GM10847 (cell line): ENCODE results near the gene PACSIN2.

Experiments
- POLR2A ChIP-seq: IDR thresholded peaks from 2 replicates; pipeline ENCODE4 v1.6.1; 2011; ENCODE audit not compliant: insufficient read length; ENCODE audit errors: extremely low read depth

The PACSIN2 gene

DNA sequence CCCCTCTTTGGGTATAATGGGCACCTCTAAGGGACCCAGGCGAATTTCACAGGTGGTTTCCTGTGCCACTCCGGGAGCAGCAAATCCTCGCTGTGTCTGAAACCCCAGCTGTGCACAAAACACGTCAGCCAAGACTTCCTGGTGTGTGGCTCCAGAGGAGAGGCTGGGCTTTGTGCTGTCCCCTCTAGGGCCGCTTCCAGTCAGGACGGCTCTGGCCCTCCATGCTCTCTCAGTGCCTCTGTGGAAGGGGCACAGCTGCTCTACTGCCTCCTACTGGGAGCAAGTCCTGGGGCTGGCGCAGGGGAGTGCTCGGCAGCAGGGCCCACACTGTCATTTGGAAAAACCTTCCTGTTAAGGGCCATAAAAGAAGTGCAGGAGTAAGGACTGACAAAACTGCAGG, 134.1 kb downstream of the PACSIN2 start:
- no peak for TF ChIP-seq POLR2A

DNA sequence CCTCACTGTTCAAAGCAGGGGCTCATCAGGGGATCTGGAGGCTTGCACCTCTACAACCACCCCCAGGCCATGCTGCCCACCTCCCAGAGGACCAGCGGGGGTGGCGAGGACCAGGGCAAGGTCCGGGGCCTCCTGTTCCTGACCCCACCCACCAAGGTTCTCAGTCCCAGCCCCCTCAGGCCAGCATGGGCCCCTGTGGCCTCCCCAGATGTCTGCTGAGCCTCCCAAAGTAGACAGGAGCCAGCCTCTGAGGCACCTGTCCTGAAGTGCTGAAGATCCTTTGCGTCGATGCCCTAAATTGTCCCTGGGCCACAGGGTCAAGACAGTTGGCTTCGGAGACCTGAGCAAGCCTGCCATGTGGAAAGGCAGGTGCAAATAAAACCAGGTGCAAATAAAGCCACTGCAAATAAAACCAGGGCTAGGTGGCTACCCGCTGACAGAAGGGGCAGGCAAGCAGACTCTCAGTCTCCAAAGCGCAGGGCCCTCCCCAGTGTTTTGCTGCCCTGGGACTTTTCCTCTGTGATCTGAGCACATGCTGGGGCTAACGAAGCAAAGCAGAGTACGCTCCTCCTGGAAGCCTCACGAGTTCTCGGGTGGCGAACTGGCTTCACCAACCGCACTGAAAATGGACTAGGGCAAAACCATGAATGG, 135.5 kb downstream of the PACSIN2 start:
- no peak for TF ChIP-seq POLR2A

DNA sequence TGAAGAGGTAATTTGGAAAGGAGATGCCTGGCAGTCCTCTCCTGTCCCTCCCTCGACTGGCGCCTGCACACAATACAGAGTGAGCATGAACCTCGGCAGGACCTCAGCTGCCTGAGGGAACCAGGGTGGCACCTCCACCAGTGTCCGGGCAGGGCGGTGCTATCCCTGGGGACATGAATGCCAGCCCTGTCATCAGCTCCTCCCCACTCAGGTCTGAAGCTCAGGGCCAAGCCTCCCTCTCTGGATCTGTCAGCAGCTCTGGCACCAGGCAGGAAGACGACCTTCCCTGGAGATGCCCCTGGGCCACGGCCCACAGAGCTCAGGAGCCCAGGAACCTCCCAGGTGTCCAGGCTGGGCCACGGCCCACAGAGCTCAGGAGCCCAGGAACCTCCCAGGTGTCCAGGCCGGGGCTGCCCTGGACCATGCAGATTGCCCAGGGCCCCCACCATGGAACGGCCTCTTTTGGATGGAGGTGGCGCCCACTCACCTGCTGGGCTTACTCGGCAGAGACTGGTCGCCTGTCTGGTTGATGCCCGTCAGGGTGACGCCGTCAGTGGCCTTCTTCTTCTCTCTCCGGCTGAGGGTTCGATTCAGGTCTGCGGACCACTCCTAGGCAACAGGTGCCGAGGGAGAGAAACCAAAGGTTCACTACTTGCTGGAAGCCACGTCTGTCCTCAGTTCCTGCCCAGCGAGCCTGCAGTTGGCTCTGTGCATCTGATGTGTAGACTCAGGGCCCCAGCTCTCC, 136.2 kb downstream of the PACSIN2 start:
- no peak for TF ChIP-seq POLR2A

DNA sequence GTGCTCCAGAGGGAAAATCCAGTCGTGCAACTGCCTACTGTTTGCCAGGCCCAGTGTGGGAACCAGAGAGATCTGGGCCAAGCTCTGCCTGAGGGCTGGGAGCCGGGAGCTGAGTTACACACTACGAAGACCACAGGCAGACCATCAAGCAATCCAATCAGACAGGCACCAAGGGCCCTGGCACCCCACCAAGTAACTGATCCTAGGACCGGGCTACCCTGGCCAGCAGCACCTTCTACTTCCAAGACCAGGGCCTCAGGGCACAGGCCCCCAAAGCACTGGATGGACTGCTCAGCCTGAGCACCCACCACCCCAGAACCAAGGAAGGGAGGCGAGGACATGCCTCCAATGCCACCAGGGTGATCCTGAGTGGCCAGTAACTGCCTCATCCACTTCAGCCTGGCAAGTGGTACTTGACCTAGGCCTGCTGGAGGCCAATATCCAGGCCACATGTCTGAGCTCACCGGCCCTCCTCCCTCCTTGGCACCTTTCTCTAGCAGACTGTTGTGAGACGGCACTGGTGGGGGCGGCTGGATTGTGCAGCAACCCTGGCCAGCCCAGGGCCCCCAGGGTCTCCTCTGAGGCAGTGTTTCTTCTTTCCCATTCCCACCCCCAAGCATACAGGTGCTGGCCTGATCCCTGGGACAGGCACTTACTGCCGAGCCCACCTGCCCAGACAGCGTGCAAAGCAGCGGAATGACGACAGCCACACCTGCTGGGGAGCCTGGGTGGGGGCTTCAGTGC, 137.2 kb downstream of the PACSIN2 start:
- TF ChIP-seq POLR2A: no peak

DNA sequence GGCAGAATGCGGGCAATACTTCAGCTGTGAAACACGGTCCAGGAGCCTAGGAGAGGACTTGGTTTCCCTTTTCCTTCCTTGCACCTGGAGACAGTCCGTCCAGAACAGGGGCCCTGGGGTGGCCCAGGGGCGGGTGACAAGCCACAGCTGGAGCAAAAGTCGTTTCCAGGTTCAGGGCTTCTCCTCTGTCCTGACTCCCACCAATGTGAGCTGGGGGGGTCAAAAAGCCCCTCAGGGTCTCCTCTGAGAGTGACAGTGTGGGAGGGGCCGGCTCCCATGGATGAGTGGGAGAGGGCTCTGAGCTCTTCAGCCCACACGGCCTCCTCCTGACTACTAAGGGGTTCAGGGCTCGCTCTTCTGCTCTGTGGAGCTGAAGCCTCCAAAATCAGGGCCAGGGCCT, 137.8 kb downstream of the PACSIN2 start:
- TF ChIP-seq POLR2A: no peak

DNA sequence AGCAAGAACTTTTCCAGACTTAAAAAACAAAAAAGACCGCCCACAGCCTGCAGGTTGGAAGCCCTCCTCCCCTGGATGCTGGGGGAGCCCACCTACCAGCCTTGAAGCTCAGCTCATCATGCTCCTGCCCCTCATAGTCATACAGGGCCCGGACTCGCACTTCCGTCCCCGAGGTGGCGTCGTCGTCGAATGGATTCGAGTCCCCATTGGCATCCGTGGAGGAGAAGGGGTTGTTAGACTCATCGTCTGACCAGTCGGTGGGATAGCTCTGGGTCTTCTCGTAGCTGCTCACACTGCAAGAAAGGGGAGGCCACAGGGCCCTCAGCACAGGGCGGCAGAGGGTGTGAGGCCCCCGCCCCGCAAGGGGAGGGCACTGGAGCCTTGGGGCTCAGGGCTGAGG, 138.9 kb downstream of the PACSIN2 start:
- no peak for TF ChIP-seq POLR2A

DNA sequence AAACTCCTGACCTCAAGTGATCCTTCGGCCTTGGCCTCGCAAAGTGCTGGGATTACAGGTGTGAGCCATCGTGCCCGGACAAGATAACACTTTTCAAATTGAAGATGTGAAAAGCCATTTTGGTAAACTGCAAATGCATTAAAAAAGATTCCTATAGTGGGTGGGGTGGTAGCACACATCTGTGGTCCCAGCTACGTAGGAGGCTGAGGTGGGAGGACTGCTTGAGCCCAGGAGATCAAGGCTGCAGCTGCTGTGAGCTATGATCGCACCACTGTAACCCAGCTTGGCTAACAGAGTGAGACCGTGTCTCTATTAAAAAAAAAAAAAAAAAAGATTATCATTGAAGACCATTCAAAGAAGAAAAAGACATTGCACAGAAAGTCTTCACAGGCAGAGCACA, 140.9 kb downstream of the PACSIN2 start:
- TF ChIP-seq POLR2A: no peak

DNA sequence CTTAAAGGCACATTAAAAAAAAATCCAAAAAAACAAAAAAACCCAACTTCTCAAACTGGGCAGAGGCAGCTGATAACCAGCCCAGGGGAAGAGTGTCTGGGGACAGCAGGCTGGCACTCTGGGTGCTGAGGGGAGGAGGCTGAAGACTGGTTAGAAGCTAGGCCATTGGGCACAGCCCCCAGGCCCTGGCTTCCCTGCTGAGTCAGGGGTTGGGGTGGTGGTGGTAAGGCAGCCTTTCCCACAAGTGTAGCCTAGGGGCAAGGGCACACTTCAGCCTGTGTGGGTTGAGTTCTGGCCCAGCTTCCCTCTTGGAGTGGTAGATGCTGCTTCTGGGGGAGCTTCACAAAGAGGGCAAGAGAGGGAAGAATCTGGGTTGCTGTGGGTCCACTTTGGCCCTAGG, 141.6 kb downstream of the PACSIN2 start:
- no peak for TF ChIP-seq POLR2A

DNA sequence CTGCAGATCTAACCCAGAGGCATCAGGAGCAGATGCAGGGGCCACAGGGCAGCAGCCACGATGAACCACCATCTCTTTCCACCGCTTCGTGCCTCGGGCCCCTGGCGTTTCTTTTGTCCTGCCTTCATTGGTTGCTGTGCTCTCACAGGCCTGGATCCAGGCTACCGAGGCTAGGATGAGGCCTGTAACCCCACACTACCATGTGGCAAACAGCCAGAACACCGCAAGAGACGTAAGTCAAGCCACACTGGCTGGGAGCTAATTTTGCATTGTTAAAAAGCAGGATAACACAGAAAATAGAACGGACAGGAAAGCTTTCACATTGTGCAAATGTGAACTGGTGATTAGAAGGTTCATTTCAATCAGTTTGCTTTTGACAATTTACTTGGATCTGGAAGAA, 142.1 kb downstream of the PACSIN2 start:
- no peak for TF ChIP-seq POLR2A

DNA sequence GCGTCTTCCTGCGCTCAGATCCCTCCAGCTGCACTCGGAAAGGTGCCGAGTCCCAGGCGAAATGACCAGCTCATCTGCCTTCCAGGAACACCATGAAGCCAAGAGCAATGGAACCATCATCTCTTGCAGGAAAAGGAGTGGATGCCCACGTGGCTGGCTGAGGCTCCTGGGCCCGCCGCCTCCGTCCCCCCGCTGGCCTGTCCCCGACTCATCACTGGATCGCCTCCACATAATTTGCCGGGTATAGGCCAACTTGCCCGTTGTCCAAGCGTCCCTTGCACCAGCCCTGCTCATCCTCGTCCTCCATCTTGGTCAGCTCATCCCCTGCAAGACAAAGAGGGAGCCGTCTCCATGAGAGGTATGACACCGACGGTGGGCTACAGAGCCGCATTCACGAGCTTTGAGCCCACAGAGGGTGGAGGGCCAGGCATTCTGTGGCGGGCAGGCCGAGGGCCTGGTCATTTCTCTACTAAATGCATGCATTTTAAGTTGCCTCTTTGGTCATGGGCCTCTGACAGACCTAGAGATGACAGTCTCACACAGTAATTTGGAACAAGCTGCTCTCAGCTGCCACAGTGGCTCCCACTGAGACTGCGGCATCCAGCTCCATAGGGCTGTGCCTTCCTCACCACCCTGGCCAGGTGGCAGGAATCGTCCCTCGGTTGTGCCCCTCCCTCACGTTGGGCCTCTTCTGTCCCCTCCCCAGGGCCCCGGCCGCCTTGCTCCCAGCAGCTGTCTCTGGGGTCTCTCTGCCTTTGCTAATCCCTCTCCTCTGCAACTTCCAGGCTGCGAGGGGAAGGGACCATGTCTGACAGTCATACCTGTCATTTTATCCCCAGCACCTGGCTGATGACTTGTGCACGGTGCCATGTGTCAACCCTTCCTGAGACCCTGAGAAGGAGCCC, 143.6 kb downstream of the PACSIN2 start:
- no peak for TF ChIP-seq POLR2A

DNA sequence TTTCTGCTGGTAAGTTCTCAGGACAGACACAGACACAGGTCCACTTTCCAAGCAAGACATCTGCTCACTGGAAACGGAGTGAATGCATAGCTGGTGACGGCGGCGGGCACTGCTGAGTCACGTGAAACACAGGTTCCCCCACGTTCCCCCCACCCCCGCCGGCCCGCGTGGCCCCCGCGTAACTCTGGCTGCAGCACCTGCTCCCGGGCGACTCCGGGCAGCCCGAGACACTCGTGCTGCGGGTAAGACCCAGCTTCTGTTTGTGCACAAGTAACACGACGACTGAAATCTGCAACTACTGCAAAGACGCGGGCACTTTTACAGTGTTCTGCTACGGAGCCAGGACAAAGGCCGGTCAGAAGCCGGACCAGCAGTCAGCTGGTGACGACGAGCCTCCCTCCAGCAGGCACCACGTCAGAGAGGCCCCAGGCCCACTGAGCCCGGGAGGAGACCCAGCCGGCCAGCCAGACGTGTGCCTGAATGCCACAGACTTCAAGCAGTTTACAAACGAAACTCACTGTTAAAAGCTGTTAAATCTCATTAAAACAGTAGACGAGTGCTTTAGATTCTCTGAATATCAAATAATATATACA, 145.0 kb downstream of the PACSIN2 start:
- TF ChIP-seq POLR2A: no peak

DNA sequence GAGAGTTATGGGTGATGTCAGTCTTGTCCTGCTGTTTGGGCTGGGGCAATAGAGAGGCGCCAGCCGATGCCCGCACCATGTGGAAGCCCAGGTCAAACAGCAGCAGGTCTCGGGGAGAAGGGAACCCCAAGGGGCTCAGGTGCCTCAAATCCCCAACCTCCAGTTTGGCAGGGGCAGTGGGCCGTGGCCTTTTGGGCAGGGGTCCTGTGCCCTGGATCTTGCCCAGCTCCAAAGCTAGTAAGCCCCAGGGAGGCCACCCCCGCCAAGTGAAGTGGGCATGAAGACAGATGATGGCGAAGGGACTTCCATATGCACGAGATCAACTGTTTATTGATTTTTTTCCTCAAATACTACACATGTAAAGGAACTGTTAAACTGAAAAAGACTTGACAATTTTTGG, 145.5 kb downstream of the PACSIN2 start:
- no peak for TF ChIP-seq POLR2A

DNA sequence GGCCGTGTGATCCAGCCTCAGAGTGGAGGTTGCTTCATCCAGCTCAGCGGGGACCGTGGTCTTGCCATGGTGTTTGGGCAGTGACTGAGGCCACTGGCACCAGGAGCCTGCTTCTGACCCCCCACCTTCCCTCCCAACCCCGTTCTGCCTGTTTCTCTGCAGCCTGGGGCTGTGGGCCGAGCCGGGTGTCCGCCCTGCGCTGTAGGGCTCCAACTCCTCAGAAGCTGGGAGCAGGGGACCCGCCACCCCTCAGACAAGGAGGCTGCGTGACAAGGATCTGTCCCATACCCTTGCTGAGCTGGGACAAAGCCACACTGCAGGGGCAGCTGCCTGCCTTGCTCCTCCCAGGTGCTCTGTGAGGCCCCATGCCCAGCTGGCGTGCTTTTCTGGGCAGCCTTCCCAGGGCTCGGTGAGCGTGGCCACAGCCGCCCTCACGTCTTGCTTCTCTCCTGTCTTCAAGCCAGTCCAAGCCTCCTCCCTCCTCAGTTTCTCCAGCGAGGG, 146.1 kb downstream of the PACSIN2 start:
- TF ChIP-seq POLR2A: no peak

DNA sequence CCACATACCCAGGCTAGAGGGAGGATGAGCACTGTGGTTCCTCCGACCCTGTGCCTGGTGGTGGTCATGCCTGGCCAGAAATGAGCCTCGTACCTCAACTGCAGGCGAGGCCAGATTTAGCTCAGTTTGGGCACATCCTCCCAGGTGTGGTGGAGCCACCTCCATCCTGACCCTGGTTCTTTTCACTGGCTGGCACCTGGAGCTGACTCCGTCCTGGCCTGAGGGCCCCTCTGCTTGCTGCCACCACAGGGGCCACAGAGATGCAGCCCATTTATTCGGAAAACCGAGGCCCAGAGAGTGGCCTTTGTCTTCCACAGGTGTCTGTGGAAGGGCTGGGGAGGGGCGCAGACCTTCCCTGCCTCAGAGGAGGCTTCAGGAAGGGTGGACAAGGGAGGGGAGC, 148.8 kb downstream of the PACSIN2 start:
- TF ChIP-seq POLR2A: no peak

DNA sequence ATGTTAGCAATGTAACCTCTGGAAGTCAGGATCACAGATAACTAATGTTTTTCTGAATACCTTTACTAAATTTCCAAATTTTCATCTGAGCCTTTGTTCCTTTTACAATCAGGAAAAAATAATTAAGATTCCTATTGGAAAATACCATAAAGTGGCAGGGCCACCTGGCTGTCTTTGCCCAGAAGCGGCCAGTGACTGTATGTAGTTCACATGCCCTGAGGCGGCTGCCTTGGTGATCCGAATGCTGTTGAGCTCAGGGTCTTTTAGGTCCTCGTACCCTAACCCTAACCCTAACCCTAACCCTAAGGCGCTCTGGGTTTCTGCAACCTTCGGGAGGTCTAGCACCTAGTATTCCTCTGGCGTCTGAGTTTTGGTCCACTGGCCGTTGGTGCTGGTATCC, 149.4 kb downstream of the PACSIN2 start:
- TF ChIP-seq POLR2A: no peak

DNA sequence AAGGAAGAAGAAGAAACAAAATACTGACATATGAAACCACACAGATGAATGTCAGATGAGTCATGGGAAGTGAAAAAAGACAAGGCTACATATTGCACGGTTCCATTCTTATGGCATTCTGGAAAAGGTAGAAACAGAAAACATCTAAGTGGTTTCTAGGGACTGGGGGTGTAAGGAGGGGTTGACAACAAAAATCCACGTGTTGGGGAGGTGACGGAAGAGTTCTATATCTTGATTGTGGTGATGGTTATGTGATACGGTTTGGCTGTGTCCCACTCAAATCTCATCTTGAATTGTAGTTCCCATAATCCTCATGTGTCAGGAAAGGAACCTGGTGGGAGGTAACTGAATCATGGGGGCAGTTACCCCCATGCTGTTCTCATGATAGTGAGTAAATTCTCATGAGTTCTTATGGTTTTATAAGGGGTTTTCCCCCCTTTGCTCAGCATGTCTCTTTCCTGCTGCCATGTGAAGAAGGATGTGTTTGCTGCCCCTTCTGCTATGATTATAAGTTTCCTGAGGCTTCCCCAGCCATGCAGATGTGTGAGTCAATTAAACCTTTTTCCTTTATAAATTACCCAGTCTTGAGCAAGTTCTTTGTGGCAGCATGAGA, 151.5 kb downstream of the PACSIN2 start:
- no peak for TF ChIP-seq POLR2A
